ENCODE results near the gene WDR18. TPM values are rescaled to one million over a fixed set of nuclear protein-coding genes. Genes with fewer than 3 reads are reported as not detected.

WDR18 gene
- total RNA-seq, 1 donor from 2014 or later, result 65.4 TPM

DNA sequence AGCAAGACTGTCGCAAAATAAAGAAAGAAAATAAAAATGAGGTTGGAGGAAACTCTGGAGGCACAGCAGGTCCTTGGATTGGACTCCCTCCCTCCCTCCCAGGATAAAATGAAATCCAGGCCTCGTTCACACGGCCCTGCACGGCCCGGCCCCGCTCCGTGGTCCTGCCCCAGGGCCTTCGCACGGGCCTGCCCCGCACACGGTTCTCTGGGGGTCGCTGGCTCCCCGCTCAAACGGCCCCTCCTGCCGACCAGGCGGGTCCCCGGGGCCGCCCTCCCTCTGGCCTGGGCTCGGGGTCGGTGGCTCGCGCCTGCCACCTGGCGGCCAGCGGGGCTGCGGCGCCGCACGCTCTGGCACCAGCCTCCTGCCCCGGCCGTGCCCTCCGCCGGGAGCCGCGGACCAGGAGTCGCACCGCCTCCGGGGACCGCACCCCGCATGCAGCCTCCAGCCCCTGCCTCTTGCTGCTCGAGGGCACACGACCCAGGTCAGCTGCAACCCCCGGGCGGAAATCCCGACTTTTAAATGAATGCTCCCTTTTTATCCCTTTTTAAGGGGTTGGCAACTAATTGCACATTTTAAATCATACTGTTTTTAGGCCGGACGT, 1.5 kb upstream of the WDR18 start:
- Mint-ChIP-seq H3K4me3 (peak overlapping the region; percentile 71), H3K4me1 (ENCODE audit: unreplicated experiment) (peaks cover 6% of the 10 kb centered on the region), H3K27ac (no peak overlapping the region), H3K9me3 (no peaks in the 10 kb centered on the region), H3K36me3 (no peaks in the 10 kb centered on the region), H3K27me3 (no peaks in the 10 kb centered on the region)
- TF ChIP-seq, protein P1, sequence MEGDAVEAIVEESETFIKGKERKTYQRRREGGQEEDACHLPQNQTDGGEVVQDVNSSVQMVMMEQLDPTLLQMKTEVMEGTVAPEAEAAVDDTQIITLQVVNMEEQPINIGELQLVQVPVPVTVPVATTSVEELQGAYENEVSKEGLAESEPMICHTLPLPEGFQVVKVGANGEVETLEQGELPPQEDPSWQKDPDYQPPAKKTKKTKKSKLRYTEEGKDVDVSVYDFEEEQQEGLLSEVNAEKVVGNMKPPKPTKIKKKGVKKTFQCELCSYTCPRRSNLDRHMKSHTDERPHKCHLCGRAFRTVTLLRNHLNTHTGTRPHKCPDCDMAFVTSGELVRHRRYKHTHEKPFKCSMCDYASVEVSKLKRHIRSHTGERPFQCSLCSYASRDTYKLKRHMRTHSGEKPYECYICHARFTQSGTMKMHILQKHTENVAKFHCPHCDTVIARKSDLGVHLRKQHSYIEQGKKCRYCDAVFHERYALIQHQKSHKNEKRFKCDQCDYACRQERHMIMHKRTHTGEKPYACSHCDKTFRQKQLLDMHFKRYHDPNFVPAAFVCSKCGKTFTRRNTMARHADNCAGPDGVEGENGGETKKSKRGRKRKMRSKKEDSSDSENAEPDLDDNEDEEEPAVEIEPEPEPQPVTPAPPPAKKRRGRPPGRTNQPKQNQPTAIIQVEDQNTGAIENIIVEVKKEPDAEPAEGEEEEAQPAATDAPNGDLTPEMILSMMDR (conservative IDR thresholded peaks at IDR 0.05), result peak; percentile 99
- DNase-seq (ENCODE audit: extremely low spot score, unreplicated experiment), result peak; percentile 90

DNA sequence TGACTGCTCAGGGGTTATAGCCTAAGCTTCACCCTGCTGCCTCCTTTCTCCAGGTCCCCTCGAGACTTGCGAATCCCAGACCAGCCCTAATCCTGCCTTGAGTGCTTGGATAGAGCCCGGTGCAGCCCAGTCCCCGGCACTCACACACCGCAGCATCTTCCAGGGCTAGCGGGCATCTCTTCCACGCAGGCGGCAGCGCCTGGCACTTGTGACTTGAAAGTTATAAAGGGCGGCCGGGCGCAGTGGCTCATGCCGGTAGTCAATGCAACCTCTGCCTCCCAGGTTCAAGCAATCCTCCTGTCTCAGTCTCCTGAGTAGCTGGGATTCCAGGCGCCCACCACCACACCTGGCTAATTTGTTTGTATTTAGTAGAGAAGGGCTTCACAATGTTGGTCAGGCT, 1.9 kb downstream of the WDR18 start:
- Mint-ChIP-seq H3K9me3 (no peaks in the 10 kb centered on the region), H3K27me3 (no peaks in the 10 kb centered on the region), H3K4me1 (ENCODE audit: unreplicated experiment) (peaks cover 6% of the 10 kb centered on the region), H3K27ac (no peak overlapping the region), H3K36me3 (no peaks in the 10 kb centered on the region), H3K4me3 (no peak overlapping the region)
- TF ChIP-seq, protein P1 (conservative IDR thresholded peaks at IDR 0.05), result no peak
- no peak for DNase-seq (ENCODE audit: extremely low spot score, unreplicated experiment)

DNA sequence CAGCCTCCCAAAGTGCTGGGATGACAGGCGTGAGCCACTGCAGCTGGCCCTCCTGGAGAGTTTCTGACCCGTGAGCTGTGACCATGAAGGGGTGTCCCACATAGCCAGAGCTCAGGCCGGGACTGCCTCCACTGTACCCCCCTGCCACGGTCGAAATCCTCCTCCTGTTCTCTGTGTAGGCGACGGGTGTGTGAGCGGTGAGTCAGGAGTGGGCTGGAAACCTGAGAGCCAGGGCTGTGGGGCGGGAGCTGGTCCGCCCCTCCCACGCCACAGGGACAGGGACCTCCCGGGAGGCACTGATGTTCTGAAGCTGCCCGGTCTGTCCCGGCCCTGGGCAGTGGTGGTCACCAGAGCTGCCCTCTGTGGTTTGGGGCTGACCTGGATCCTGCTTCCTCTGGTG, 3.9 kb downstream of the WDR18 start:
- DNase-seq (ENCODE audit: extremely low spot score, unreplicated experiment), result no peak
- Mint-ChIP-seq H3K36me3 (peaks cover 3% of the 10 kb centered on the region), H3K9me3 (no peaks in the 10 kb centered on the region), H3K27ac (no peak overlapping the region), H3K27me3 (no peaks in the 10 kb centered on the region), H3K4me3 (no peak overlapping the region), H3K4me1 (ENCODE audit: unreplicated experiment) (peaks cover 6% of the 10 kb centered on the region)
- TF ChIP-seq, protein P1 (conservative IDR thresholded peaks at IDR 0.05), result no peak

DNA sequence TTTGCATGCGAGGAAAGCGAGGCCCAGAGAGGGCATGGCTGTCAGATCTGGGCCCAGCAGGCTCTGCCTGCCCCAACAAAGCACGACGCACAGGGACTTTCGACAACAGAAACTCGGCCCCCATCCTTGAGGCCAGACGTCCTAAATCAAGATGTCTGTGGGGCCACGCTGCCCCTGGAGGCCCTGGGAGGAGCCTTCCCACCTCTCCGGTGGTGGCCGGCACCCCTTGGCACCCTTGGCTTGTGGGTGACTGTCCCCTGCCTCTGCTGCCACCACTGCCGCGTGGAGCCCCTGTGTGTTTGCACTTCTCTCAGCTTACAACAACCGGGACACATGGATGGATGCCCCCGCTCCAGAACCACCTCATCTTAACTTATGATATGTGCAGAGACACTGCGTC, 4.4 kb downstream of the WDR18 start:
- TF ChIP-seq, protein P1 (conservative IDR thresholded peaks at IDR 0.05), result no peak
- Mint-ChIP-seq H3K27ac (no peak overlapping the region), H3K4me3 (no peak overlapping the region), H3K9me3 (no peaks in the 10 kb centered on the region), H3K4me1 (ENCODE audit: unreplicated experiment) (peaks cover 6% of the 10 kb centered on the region), H3K27me3 (no peaks in the 10 kb centered on the region), H3K36me3 (peaks cover 3% of the 10 kb centered on the region)
- DNase-seq (ENCODE audit: extremely low spot score, unreplicated experiment), result no peak

GRCh38 chr19:989381-990081, 5.4 kb downstream of the WDR18 start:
- peaks cover 3% of the 10 kb centered on the region for H3K36me3 Mint-ChIP-seq
- H3K4me1 Mint-ChIP-seq (ENCODE audit: unreplicated experiment), result peaks cover 6% of the 10 kb centered on the region
- no peak overlapping the region for H3K27ac Mint-ChIP-seq
- H3K27me3 Mint-ChIP-seq, result no peaks in the 10 kb centered on the region
- TF ChIP-seq, protein P1 (conservative IDR thresholded peaks at IDR 0.05), result peak; percentile 40
- no peak for DNase-seq (ENCODE audit: extremely low spot score, unreplicated experiment)
- H3K4me3 Mint-ChIP-seq, result no peak overlapping the region
- H3K9me3 Mint-ChIP-seq, result no peaks in the 10 kb centered on the region
